H1 (cell line): Measurements from ENCODE around the gene ZNF521. TPM values are rescaled to one million over a fixed set of nuclear protein-coding genes. Genes with fewer than 3 reads are reported as not detected.

Source experiments
- GTF2F1 ChIP-seq: IDR thresholded peaks from 2 replicates; pipeline ENCODE4 v1.6.1; 2012; ENCODE audit warnings: low read depth, low read length, improper control_type of control experiment, borderline replicate concordance
- ZNF274 ChIP-seq: IDR thresholded peaks from 2 replicates; pipeline ENCODE4 v1.7.0; 2012; ENCODE audit warnings: low read length, borderline replicate concordance; ENCODE audit errors: extremely low read depth
- polyA plus RNA-seq, 7 experiments: library from polyadenylated mRNA; depleted of rRNA in 3 of 7; stranded (reverse) in 5 of 7; unstranded in 2 of 7; fragments of >200 nt in 5 of 7; fragments of 200-250 nt in 2 of 7; gene quantifications; 1 replicate in 5 of 7; 2 replicates in 1 of 7; 4 replicates in 1 of 7; pipeline versions ENCODE4 v1.2.1 to v1.2.3, GENCODE V29; 2011 to 2013; ENCODE audit warnings: missing spikeins in 2 of 7, mixed read lengths in 2 of 7
- total RNA-seq: library from RNA; stranded (reverse); fragmentation: NEBNext Ultra II Directional; extraction: Animal tissue kit (Norgen Biotek cat#: 25700); gene quantifications from 2 replicates; pipeline ENCODE4 v1.2.1, GENCODE V29; 2021

The ZNF521 gene
- total and polyA plus RNA-seq, 2 of the 8 experiments (the other 6 are each of a cell fraction or from before 2014, with no cell fraction given), result 9.5 to 15.8 TPM

GRCh38 chr18:25235401-25236042, 116.4 kb downstream of the ZNF521 start (continued):
- TF ChIP-seq GTF2F1, result no peak
- TF ChIP-seq ZNF274, result no peak
